Activated naive CD8-positive, alpha-beta T cell treated with anti-CD3 and anti-CD28 coated beads for 36 hours (primary cell): ENCODE data around the gene RHEBL1. TPM values are rescaled to one million over a fixed set of nuclear protein-coding genes. Genes with fewer than 3 reads are reported as not detected.

Source experiments
- DNase-seq: peaks from one replicate; pipeline ENCODE4 v3.0.0; 2021
- H3K27ac Mint-ChIP-seq: one replicate; pipeline ENCODE4 v1.8.0; 2022; ENCODE audit warnings: mild to moderate bottlenecking, moderate library complexity, mixed read lengths
- H3K27me3 Mint-ChIP-seq: one replicate; pipeline ENCODE4 v1.8.0; 2022; ENCODE audit warnings: mild to moderate bottlenecking, mixed read lengths
- H3K36me3 Mint-ChIP-seq: one replicate; pipeline ENCODE4 v1.8.0; 2021; ENCODE audit warnings: mild to moderate bottlenecking, mixed read lengths
- H3K4me1 Mint-ChIP-seq: one replicate; pipeline ENCODE4 v1.8.0; 2021; ENCODE audit warnings: mixed read lengths
- H3K4me3 Mint-ChIP-seq: one replicate; pipeline ENCODE4 v1.8.0; 2022; ENCODE audit warnings: mild to moderate bottlenecking, moderate library complexity, mixed read lengths
- H3K9me3 Mint-ChIP-seq: one replicate; pipeline ENCODE4 v1.8.0; 2022; ENCODE audit warnings: mixed read lengths
- total RNA-seq, 2 experiments: library from RNA; stranded (reverse); gene quantifications; one replicate each; pipeline ENCODE4 v1.2.3, GENCODE V29; 2021

The RHEBL1 gene, protein sequence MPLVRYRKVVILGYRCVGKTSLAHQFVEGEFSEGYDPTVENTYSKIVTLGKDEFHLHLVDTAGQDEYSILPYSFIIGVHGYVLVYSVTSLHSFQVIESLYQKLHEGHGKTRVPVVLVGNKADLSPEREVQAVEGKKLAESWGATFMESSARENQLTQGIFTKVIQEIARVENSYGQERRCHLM
- 10 to 100 TPM; 11.0 to 13.2 TPM for total RNA-seq

DNA sequence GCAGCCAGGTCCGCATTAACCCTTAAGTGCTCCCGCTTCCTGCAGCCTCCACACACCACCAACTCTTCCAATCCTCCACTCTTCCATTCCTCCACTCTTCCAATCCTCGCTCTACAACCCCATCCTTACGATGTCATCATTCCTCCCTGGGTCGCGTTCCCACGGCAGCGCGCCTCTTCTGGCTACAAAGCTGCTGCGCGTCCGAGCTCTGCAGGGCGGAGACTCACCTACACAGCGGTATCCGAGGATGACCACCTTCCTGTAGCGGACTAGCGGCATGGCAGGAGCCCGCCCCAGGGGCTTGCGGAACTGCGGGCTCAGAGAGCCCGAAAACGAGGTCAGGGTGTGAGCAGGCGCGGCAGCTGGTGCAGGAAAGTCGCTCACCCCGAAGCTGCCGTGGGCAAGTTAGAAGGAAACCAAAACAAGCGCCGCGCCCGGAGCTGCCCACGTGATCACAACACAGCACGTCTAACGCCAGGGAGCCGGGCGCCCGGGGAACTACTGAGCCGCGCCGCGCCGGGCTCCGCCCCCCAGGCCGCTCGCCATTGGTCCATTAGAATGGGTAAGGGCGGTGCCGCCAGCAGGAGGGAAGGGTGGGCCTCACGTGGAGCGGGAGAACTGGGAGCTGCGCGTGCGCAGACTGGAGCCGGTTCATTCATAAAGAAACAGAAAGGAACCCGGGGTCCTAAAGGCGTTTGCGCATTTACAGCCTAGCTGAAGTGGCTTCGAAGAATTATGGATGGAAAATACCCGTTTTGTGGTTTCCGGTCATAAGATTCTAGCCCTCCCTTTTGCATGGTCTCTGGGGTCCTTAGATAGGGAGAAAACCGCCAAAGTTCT, at the start of gene RHEBL1:
TSS of gene RHEBL1 (minus strand) at position 473 of the 840 bp plus-strand sequence. CDS start at position 279, 194 bp downstream.
- H3K4me3 Mint-ChIP-seq: peak within 1 kb of the TSS; percentile 95
- H3K27me3 Mint-ChIP-seq: no peaks in the 10 kb centered on the region
- peaks cover 12% of the 10 kb centered on the region for H3K4me1 Mint-ChIP-seq
- H3K9me3 Mint-ChIP-seq: peaks cover 2% of the 10 kb centered on the region
- peak within 1 kb of the TSS; percentile 96 for H3K27ac Mint-ChIP-seq
- H3K36me3 Mint-ChIP-seq: peaks cover 7% of the 10 kb centered on the region
- peak; percentile 100 for DNase-seq

DNA sequence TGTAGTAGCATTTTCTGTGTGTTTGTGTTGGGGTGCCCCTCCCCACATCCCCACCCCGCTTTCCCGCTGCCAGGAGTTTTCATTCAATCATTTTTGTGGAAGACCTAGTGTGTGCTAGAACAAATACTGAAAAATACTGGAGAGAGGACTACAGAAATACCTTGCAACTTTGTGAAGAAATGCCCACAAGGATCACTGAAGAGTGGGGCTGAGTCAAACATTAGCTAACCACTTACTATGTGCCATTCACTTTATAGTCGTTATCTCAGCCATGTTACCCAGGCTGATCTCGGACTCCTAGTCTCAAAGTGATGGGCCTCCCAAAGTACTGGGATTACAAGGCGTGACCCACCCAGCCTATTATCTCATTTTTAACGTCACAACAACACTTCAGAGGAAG, 41.4 kb upstream of the RHEBL1 start:
- Mint-ChIP-seq H3K27me3 (no peaks in the 10 kb centered on the region), H3K9me3 (no peaks in the 10 kb centered on the region), H3K4me1 (peaks cover 32% of the 10 kb centered on the region), H3K27ac (peak overlapping the region; percentile 84), H3K36me3 (no peaks in the 10 kb centered on the region), H3K4me3 (peak overlapping the region; percentile 94)
- DNase-seq: no peak

DNA sequence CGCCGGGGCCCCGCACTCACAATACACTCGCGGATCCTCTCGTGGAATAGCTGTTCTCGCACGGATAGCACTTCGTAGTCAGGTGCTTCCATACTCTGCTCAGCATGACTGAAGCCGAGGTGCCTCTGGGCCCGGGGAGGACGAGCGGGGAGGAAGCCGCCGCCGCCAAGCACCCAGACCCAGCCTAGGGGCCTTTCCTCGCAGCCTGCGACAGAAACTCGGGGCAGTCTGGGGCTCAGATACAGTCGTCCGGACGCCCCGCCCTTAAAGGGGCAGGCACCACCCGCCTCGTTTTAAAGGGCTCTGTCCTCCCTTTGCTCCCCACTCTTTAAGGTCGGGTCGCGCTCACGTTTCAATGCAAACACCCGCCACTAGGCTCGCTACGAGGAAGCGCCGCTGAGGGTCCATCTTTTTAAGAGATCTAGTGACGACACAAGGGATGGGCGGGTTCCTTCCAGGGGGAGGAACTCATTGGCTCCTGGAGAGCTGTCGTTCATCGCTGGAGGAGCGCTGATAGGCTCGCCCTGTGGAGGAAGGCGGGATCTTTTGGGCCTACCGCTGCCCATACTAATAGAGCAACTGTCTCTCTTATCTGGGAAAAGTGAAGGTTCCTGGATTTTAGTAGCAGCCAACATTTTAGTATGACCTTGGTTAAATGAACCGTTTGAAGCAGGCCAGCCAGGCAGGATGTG, 40.8 kb upstream of the RHEBL1 start, which contains the start of gene LMBR1L:
TSS of gene LMBR1L (minus strand) at position 384 of the 692 bp plus-strand sequence. CDS start at position 92, 292 bp downstream.
- H3K4me1 Mint-ChIP-seq: peaks cover 32% of the 10 kb centered on the region
- no peaks in the 10 kb centered on the region for H3K27me3 Mint-ChIP-seq
- peak within 1 kb of the TSS; percentile 94 for H3K4me3 Mint-ChIP-seq
- no peaks in the 10 kb centered on the region for H3K36me3 Mint-ChIP-seq
- H3K9me3 Mint-ChIP-seq: no peaks in the 10 kb centered on the region
- peak; percentile 93 for DNase-seq
- peak within 1 kb of the TSS; percentile 84 for H3K27ac Mint-ChIP-seq

DNA sequence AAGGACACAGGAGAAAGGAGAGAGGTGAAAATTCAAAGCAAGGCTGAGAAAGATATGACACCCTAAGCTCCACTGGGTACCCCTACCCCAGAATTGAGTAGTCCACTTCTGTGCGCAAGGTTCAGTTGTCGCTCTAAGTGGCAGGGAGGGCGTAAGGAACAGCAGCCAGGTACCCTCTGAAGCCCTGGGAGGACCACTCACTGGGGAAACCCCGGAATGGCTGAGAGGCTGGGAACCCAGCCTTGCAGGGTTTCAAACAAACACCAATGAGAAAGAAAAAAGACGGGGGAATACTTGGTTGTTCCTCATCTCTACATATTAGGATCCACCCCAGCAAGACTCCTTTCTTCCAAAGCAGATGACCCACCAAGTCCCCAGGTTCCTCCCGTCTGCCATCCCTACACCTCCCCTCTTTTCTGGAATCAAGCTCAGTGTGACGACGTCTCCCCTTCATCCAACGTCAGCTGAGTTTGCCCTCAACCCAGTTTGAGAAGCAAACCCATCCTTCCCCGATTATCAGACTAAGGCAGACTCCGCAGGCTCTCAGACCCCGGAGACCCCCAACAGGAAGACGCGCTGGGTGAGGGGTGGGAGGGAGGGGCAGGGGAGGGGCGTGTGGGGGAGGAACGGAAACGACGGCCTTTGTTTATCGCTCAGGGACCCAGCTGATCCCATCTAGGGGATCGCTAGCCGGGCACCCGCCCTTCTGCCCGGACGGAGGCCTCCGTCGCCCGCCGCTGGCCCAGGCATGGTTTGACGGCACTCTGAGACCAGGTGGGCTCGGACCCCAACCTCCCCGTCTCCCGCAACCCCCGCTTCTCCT, 40.1 kb upstream of the RHEBL1 start:
- Mint-ChIP-seq H3K27me3 (no peaks in the 10 kb centered on the region), H3K27ac (peak overlapping the region; percentile 84), H3K9me3 (no peaks in the 10 kb centered on the region)

DNA sequence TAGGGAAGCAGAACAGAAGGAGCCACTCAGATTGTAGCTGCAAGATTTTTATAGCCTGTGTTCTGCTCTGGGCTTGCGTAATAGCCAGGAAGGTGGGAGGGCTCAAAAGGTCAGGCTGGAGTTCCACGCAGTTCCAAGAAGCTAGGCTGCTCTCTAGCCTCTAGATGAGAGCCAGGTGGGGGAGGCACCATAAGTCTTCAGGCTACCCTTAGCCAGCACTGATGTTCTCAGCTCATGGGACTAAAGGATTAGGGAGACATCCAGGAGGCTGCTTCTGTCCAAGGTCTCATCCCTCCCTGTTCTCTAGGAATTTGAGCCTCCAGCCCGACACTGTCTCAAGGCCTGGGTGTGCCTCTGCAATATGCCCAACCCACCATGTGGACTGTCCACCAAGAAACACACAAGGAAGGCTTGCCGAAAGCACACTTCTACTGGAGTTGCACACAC, 39.2 kb upstream of the RHEBL1 start:
- Mint-ChIP-seq H3K27me3 (no peaks in the 10 kb centered on the region), H3K27ac (peak overlapping the region; percentile 38), H3K36me3 (no peaks in the 10 kb centered on the region), H3K9me3 (no peaks in the 10 kb centered on the region), H3K4me1 (peaks cover 32% of the 10 kb centered on the region), H3K4me3 (peak overlapping the region; percentile 94)
- no peak for DNase-seq

More for the DNA sequence above, 40.1 kb upstream of the RHEBL1 start:
- no peaks in the 10 kb centered on the region for H3K36me3 Mint-ChIP-seq
- H3K4me3 Mint-ChIP-seq: peak overlapping the region; percentile 94
- no peak for DNase-seq
- peaks cover 32% of the 10 kb centered on the region for H3K4me1 Mint-ChIP-seq

DNA sequence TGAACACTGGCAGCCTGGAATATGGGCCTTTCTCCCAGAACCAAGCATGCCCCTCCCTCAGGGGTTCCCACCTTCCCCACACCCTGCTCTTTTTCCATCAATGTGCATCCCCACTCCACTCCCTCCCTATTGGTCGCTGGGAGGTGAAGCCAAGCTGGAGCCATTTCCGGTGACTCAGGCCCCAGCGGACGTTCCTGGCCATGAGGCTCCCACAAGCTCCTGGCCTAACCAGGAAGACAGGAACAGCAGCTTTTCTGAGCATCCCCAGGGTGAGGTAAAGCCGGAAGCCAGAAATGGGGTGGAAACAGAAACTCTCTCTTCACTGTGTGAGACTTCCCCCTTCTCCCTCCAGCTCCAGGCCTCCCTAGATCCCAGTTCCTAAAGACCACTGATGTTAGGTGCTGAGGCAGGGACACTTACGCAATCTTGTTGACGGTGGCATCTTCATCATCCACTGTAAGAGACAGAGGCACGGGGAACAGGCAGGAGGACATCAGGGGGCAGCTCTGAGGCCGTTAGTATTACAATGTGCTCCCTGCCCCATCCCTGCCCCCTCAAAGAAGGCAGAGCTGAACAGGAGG, 35.8 kb upstream of the RHEBL1 start:
- Mint-ChIP-seq H3K4me1 (peaks cover 25% of the 10 kb centered on the region), H3K4me3 (no peak overlapping the region), H3K36me3 (no peaks in the 10 kb centered on the region), H3K9me3 (no peaks in the 10 kb centered on the region), H3K27me3 (no peaks in the 10 kb centered on the region), H3K27ac (no peak overlapping the region)
- no peak for DNase-seq

DNA sequence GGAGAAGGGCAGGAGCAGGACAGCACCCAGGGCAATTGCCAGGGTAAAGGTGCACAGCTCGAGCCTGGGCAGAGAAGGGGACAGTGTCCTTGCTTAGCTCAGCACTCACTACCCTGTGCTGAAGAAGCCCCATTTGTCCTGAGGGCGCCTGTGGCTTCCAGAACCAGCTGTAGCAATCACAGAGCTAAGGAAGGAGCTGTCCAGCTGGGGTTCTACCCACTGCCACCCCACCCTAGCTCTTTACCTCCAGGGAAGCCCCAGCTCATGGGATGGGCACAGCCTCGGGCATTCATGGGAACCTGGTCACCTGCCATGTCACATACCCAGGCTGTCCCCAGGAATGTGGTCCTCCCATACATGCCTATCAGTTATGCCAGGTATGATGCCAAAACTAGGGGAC, 35.0 kb upstream of the RHEBL1 start:
- Mint-ChIP-seq H3K27ac (no peak overlapping the region), H3K27me3 (no peaks in the 10 kb centered on the region), H3K36me3 (no peaks in the 10 kb centered on the region), H3K4me1 (peaks cover 22% of the 10 kb centered on the region), H3K9me3 (no peaks in the 10 kb centered on the region), H3K4me3 (no peak overlapping the region)
- no peak for DNase-seq

DNA sequence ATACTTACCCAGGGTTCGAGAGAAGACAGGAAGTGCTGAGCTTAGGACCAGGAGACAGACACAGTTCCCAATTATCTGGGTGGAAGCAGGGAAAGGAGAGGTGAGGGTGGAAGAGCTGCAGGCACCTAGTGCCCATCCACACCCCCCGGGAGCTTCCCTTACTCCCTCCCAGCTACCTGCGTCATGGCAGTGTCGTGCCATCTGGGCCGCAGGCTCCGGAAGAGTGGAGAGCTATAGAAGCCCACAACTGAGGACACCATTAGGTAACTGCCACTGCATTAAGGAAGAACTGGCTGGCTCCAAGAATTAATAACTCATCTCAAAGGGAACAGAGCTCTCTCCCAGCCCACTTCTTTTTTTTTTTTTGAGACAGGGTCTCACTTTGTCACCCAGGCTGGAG, 30.6 kb upstream of the RHEBL1 start:
- Mint-ChIP-seq H3K4me1 (no peaks in the 10 kb centered on the region), H3K9me3 (no peaks in the 10 kb centered on the region), H3K27ac (no peak overlapping the region), H3K4me3 (no peak overlapping the region), H3K27me3 (peaks cover 2% of the 10 kb centered on the region), H3K36me3 (no peaks in the 10 kb centered on the region)
- DNase-seq: no peak

DNA sequence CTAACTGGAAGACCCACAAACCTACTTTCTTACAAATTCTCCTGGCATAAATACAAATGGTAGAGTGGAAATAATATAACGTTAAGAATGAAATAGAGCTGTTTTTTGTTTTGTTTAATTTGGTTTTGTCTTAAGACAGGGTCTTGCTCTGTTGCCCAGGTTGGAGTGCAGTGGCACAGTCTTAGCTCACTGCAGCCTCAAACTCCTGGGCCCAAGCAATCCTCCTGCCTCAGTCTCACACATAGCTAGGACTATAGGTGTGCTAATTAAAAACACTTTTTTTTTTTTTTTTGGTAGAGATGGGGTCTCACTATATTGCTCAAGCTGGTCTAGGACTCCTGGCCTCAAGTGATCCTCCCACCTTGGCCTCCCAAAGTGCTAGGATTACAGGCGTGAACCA, 28.9 kb upstream of the RHEBL1 start:
- H3K9me3 Mint-ChIP-seq: no peaks in the 10 kb centered on the region
- DNase-seq: no peak
- H3K27me3 Mint-ChIP-seq: peaks cover 17% of the 10 kb centered on the region
- peaks cover 7% of the 10 kb centered on the region for H3K4me1 Mint-ChIP-seq
- no peak overlapping the region for H3K27ac Mint-ChIP-seq
- H3K36me3 Mint-ChIP-seq: no peaks in the 10 kb centered on the region
- no peak overlapping the region for H3K4me3 Mint-ChIP-seq

DNA sequence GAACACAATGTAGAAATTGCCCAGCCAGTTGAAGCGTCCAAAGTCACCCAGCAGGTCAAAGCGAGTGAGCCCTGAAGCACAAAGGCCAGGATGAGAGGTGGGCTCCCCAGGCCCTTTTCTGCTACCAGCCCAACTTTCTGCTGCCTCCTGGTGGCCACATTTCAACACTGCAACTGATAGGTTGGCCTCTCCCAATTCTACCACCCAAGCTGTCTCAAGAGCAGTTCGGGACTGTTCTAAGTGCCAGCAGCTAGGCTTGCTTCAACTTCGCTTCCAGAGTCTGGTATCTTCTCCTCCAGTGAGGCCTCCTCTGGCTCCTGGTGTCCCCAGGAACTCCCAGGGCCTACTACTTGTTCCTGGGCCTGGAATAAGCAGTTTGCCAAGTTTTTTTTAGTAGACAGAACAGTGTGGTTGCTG, 28.3 kb upstream of the RHEBL1 start:
- Mint-ChIP-seq H3K36me3 (no peaks in the 10 kb centered on the region), H3K9me3 (no peaks in the 10 kb centered on the region)

DNA sequence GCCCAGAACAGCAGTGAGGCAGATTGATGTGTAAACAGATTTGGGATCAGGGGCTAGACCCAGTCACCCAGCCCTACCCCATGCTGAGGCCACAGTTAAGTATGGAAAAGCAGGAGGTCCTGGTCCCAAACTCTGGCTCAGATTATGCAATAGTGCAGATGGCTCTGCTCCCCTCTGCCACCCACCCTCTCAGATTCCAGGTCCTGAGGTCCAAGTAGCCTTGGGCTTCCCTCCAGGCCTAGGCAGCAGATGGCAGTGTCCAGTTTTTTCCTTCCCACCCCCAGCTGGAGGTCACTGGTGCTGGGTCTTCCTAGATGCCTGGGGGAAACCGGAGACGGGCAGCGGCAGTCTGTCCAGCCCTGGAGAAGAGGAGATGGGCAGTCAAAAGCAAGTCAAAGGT, 27.6 kb upstream of the RHEBL1 start:
- no peak for DNase-seq
- Mint-ChIP-seq H3K4me3 (no peak overlapping the region), H3K27me3 (peaks cover 31% of the 10 kb centered on the region), H3K27ac (no peak overlapping the region), H3K36me3 (no peaks in the 10 kb centered on the region), H3K9me3 (no peaks in the 10 kb centered on the region), H3K4me1 (peaks cover 12% of the 10 kb centered on the region)

More for the DNA sequence above, 28.3 kb upstream of the RHEBL1 start:
- Mint-ChIP-seq H3K4me1 (peaks cover 9% of the 10 kb centered on the region), H3K27ac (no peak overlapping the region), H3K4me3 (no peak overlapping the region), H3K27me3 (peaks cover 24% of the 10 kb centered on the region)
- peak; percentile 62 for DNase-seq

DNA sequence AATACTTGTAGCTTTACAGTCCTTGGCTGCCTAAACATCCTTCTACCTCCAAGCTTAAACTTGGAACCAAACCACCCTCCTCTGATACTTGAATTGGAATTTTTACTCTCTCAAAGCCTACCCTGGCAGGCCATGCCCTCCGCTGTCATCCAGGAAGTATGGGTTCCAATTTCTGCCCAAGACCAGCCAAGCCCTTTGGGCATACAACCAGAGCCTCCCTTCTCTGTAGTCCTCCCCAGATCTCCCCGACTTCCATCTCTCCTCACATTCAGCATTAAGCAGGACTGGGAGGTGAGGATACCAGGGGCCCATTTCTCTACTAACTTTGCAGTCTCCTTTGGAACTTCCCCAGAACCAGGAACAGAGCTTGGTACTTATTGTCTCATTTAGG, 25.2 kb upstream of the RHEBL1 start:
- Mint-ChIP-seq H3K27ac (no peak overlapping the region), H3K4me3 (no peak overlapping the region), H3K4me1 (peaks cover 32% of the 10 kb centered on the region), H3K36me3 (no peaks in the 10 kb centered on the region), H3K9me3 (no peaks in the 10 kb centered on the region), H3K27me3 (peaks cover 53% of the 10 kb centered on the region)
- DNase-seq: no peak

DNA sequence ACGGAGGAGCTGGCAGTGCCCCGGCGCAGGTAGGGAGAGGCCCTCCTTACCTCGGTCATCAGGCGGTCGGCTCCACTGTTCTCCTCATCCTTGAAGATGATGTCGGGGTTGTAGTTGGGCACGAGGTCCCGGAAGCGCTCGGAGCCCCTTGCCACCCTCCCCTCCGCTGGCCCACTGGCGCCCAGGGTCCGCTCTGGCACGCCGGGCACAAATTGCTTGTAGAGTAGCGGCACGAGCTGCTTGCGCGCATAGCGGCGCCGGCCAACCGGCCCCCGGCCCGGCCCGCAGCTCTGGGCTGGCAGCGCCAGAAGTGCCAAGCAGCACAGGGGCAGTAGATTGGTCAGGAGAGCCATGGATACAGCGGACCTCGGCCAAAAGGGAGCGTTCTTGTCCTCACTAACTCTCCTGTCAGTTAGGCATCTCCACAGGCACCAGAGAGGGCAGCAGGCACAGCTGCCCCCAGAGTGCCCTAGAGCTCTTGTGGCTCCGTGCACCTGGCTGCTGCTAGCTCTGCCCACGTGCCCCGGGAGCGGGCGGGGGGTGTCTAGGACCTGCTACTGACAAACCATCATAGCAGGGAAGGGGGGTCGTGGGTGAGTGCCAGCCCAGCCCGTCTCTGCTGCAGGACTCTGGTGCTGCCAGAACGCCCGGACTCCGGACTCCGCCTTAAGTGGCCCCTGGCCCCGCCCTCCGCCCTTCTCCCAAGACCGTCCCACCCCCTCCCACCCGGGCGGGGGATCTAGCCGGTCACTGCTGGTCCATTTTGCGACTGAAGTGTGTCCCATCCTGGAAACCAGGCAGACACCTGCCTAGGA, 24.6 kb upstream of the RHEBL1 start, which contains the start of gene DHH:
TSS of gene DHH (minus strand) at position 642 of the 815 bp plus-strand sequence. CDS start at position 353, 289 bp downstream.
- Mint-ChIP-seq H3K4me3 (peak within 1 kb of the TSS; percentile 22), H3K4me1 (peaks cover 36% of the 10 kb centered on the region), H3K27ac (no peak within 1 kb of the TSS), H3K27me3 (peaks cover 58% of the 10 kb centered on the region), H3K36me3 (no peaks in the 10 kb centered on the region), H3K9me3 (no peaks in the 10 kb centered on the region)
- DNase-seq: no peak
